ENCODE results near the gene STXBP1.

Gene STXBP1

DNA sequence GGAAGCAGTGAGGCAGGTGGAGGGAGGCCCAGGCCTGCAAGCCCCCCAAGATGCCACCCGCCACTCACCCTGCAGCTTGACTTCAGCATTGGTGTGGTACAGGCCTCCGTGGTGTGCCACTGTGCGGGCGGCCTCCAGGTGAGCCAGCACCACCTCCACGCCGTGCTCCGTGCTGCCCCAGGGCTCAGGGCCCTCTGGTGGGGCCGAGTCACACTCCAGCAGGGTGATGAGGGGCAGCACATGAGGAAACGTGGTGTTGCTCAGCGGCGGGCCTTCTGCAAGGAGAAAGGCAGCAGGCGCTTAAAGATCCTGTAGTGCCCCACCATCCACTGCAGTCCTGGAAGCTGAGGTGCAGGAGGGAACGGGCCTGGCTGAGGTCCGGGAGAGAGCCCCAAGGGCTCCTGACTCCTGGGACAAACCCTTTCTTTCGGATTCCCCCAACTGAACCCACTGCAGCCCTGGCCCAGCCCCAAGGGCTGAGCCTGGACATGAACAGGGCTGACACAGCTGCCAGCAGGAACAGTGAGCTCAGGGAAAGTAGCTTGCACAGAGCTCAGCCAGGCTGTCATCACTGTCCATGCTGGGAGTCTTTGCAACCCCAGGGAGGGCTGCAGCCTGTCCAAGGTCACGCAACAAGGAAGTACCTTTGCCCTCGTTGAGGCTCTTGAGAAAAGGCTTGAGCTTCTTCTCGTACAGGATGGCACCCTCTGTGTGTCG lies 127.7 kb downstream of the STXBP1 start:
- no peak for DNase-seq

DNA sequence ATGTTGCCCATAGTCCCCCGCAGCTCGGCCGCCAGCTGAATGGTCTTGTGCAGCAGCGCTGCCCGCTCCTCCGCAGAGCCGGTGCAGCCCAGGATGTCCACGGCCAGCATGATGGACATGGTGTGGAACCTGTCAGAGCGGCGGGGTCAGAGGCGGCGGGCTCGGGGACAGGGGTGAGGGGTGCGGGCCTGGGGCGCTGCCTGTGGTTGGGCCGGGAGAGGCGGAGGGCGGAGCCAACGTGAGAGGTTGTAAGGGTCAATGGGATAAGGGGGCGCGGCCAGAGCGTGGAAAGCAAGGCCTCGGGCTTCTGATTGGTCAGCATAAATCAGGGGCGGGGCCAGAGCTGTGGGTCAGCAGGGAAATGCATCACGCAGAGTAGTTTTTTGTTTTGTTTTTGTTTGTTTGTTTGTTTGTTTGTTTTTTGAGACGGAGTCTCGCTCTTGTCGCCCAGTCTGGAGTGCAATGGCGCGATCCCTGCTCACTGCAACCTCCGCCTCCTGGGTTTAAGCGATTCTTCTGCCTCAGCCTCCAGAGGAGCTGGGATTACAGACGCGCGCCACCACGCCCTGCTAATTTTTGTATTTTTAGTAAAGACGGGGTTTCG lies 129.9 kb downstream of the STXBP1 start:
- DNase-seq: no peak

Data from activated CD4-positive, alpha-beta T cell treated with anti-CD3 and anti-CD28 coated beads, Interleukin-2, amount 50 U/mL, for 4 hours (primary cell).